SHP77 treated with DMSO at 0.1 percent for 48 hours (cell line): ENCODE data around the gene OS9.
"Not testable (repeated sequence)": the region's sequence is repeated elsewhere in the genome, so short reads cannot be mapped to it uniquely, and the experiment has no call there.

Source experiments
- DNase-seq: peaks from one replicate; lab custom pipeline; 2025; lab: John Stamatoyannopoulos, UW

Gene OS9

GRCh38 chr12:57695770-57696432 lies 2.0 kb downstream of the OS9 start:
- no peak for DNase-seq

- no peak for DNase-seq
These were observed 3.1 kb downstream of the OS9 start for GRCh38 chr12:57697076-57697475.

- DNase-seq, result no peak
These were observed 4.5 kb downstream of the OS9 start for GRCh38 chr12:57698414-57698813.

GRCh38 chr12:57700317-57700716 lies 6.4 kb downstream of the OS9 start:
- DNase-seq, result no peak

- DNase-seq, result no peak
These were observed 13.3 kb downstream of the OS9 start for GRCh38 chr12:57707250-57707649.

- no peak for DNase-seq
These were observed 14.4 kb downstream of the OS9 start for GRCh38 chr12:57708296-57708695.

GRCh38 chr12:57712701-57713100 lies 18.8 kb downstream of the OS9 start:
- DNase-seq, result no peak

GRCh38 chr12:57713209-57713608 lies 19.3 kb downstream of the OS9 start:
- DNase-seq, result no peak

- not testable (repeated sequence) for DNase-seq
These were observed 21.3 kb downstream of the OS9 start for GRCh38 chr12:57715036-57715748.

- no peak for DNase-seq
These were observed 21.9 kb downstream of the OS9 start for GRCh38 chr12:57715786-57716185.

- no peak for DNase-seq
These were observed 22.4 kb downstream of the OS9 start for GRCh38 chr12:57716305-57716704.

GRCh38 chr12:57717131-57717530 lies 23.2 kb downstream of the OS9 start:
- DNase-seq, result no peak

GRCh38 chr12:57717846-57718640 lies 24.1 kb downstream of the OS9 start:
- DNase-seq, result no peak

GRCh38 chr12:57718641-57719528 lies 25.0 kb downstream of the OS9 start:
- no peak for DNase-seq

GRCh38 chr12:57719777-57720605 lies 26.1 kb downstream of the OS9 start:
- DNase-seq, result no peak

- no peak for DNase-seq
These were observed 27.0 kb downstream of the OS9 start for GRCh38 chr12:57720606-57721595.

- not testable (repeated sequence) for DNase-seq
These were observed 28.1 kb downstream of the OS9 start for GRCh38 chr12:57721846-57722608.

GRCh38 chr12:57722716-57723629 lies 29.0 kb downstream of the OS9 start:
- no peak for DNase-seq
